Heart left ventricle (tissue), 13 donors: ENCODE results near the gene PRKCA.

Experiments
- CTCF ChIP-seq, 12 donors: fragments of 200-600 bp; sonication (generic) in 4 of 12; IDR thresholded peaks; one replicate each; pipeline versions ENCODE4 v1.5.0 to v1.8.0; 2018 to 2022; ENCODE audit warnings: antibody characterized with exemption in 12 of 12, mild to moderate bottlenecking in 5 of 12
- POLR2A ChIP-seq, 2 donors: fragments of 450-650 bp; IDR thresholded peaks; one replicate each; pipeline ENCODE4 v1.6.1; 2017; ENCODE audit warnings: antibody characterized with exemption in 2 of 2, mild to moderate bottlenecking in 2 of 2, moderate library complexity in 2 of 2
- donor health status: ischemic (EF 13 %, LVEDD 7.1; RV severe dilation, severe dysfunction).
- donor health status: DM: no; HTN: yes; CAD: no.
- donor health status: DM: no; HTN: no; CAD: no.
- donor health status: ischemic (EF 25% LVEDD 6.9; RV normal size, moderate dysfunction).
- donor health status: ischemic (EF 25% LVEDD 5.7; RV mildly dilated, moderate dysfunction).
- donor health status: ischemic (EF 35%, LVEDD 5.7; RV mildly dilated, moderate dysfunction).
- donor health status: nonischemic (EF 11% LVEDD 7.7; RV severe dilation, severe dysfunction).
- donor health status: DM: yes; HTN: yes; CAD: no.
- donor health status: PGD.
- donor health status: ischemic (EF 29% LVEDD 5.4; RV normal size, mild dysfunction).
- donor health status: nonischemic (EF 23%, LVEDD 6.1; RV moderate dilation, normal function).

- TF ChIP-seq CTCF (IDR thresholded peaks at IDR 0.05) = no peak
- no peak for TF ChIP-seq POLR2A (IDR thresholded peaks at IDR 0.05)
These were observed 62.6 kb downstream of the PRKCA start for GRCh38 chr17:66364990-66365490.
